ENCODE measurements around the gene HES6.

- no peak for TF ChIP-seq CTCF (optimal IDR thresholded peaks at IDR 0.05 in 1 of 3, IDR thresholded peaks at IDR 0.05 in 1 of 3, conservative IDR thresholded peaks at IDR 0.05 in 1 of 3; ENCODE audit: extremely low read depth in 1 of 3, insufficient read depth in 2 of 3, low read length in 3 of 3)
- no peak for TF ChIP-seq EZH2 (IDR thresholded peaks at IDR 0.05; ENCODE audit: low read length)
Measured at GRCh38 chr2:238264072-238264460, 24.2 kb upstream of the HES6 start.

Data from keratinocyte (primary cell).